ENCODE measurements around the gene ANKRD13C.

The ANKRD13C gene

DNA sequence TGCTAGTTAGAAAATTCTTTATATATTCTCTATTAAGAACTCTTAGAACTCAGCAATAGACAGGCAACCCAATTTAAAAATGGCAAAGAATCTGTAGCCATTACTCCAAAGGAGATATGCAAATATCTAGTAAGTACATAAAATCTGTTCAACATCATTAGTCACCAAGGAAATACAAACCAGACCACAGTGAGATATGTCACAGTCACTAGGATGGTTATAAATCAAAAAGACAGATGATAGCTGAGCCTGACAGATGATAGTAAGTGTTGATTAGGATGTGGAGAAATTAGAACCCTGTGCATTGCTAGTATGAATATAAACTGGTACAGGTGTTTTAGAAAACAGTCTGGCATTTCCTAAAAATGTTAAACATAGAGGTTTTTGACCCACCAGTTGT, 106.8 kb downstream of the ANKRD13C start:
- H3K27me3 ChIP-seq (ENCODE audit: insufficient read depth, poor library complexity, severe bottlenecking): no peaks in the 10 kb centered on the region
- H3K4me3 ChIP-seq (replicated peaks; ENCODE audit: insufficient read depth, low read length): no peak overlapping the region
- TF ChIP-seq, protein P1, sequence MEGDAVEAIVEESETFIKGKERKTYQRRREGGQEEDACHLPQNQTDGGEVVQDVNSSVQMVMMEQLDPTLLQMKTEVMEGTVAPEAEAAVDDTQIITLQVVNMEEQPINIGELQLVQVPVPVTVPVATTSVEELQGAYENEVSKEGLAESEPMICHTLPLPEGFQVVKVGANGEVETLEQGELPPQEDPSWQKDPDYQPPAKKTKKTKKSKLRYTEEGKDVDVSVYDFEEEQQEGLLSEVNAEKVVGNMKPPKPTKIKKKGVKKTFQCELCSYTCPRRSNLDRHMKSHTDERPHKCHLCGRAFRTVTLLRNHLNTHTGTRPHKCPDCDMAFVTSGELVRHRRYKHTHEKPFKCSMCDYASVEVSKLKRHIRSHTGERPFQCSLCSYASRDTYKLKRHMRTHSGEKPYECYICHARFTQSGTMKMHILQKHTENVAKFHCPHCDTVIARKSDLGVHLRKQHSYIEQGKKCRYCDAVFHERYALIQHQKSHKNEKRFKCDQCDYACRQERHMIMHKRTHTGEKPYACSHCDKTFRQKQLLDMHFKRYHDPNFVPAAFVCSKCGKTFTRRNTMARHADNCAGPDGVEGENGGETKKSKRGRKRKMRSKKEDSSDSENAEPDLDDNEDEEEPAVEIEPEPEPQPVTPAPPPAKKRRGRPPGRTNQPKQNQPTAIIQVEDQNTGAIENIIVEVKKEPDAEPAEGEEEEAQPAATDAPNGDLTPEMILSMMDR (IDR thresholded peaks at IDR 0.05; ENCODE audit: insufficient read depth, low read length): no peak
- TF ChIP-seq, protein P2, sequence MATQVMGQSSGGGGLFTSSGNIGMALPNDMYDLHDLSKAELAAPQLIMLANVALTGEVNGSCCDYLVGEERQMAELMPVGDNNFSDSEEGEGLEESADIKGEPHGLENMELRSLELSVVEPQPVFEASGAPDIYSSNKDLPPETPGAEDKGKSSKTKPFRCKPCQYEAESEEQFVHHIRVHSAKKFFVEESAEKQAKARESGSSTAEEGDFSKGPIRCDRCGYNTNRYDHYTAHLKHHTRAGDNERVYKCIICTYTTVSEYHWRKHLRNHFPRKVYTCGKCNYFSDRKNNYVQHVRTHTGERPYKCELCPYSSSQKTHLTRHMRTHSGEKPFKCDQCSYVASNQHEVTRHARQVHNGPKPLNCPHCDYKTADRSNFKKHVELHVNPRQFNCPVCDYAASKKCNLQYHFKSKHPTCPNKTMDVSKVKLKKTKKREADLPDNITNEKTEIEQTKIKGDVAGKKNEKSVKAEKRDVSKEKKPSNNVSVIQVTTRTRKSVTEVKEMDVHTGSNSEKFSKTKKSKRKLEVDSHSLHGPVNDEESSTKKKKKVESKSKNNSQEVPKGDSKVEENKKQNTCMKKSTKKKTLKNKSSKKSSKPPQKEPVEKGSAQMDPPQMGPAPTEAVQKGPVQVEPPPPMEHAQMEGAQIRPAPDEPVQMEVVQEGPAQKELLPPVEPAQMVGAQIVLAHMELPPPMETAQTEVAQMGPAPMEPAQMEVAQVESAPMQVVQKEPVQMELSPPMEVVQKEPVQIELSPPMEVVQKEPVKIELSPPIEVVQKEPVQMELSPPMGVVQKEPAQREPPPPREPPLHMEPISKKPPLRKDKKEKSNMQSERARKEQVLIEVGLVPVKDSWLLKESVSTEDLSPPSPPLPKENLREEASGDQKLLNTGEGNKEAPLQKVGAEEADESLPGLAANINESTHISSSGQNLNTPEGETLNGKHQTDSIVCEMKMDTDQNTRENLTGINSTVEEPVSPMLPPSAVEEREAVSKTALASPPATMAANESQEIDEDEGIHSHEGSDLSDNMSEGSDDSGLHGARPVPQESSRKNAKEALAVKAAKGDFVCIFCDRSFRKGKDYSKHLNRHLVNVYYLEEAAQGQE (IDR thresholded peaks at IDR 0.05; ENCODE audit: insufficient replicate concordance, low read depth): no peak
- no peak for TF ChIP-seq SPI1 (IDR thresholded peaks at IDR 0.05; ENCODE audit: borderline replicate concordance, low read depth)
- no peak for TF ChIP-seq GABPA (IDR thresholded peaks at IDR 0.05; ENCODE audit: low read depth)
- TF ChIP-seq POLR2AphosphoS5 (IDR thresholded peaks at IDR 0.05; ENCODE audit: low read depth): no peak
- no peak overlapping the region for H3K27ac ChIP-seq (replicated peaks)
- DNase-seq (ENCODE audit: low read depth in 1 of 2, low spot score in 1 of 2): no peak

DNA sequence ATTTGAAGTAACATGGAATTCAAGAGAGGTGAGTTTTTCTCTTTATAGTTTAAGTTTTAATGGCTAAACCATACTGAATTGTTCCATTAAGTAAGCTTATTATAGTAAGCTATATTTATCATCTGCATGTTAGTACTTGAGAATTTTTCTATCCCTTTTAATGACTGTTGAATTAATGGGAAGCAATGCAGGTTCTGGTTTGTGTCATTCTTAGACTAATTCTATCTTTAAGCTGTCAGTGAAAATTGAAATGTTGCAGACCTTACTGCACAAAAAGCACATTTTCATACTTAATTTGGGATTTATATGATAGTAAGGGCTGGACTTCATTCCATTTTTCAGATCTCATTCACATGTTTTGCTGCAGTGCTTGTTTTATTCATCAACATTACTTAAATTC, 107.4 kb downstream of the ANKRD13C start:
- DNase-seq (ENCODE audit: low read depth in 1 of 2, low spot score in 1 of 2): no peak
- TF ChIP-seq, protein P1 (IDR thresholded peaks at IDR 0.05; ENCODE audit: insufficient read depth, low read length): no peak
- TF ChIP-seq POLR2AphosphoS5 (IDR thresholded peaks at IDR 0.05; ENCODE audit: low read depth) (no peak), GABPA (IDR thresholded peaks at IDR 0.05; ENCODE audit: low read depth) (no peak), SPI1 (IDR thresholded peaks at IDR 0.05; ENCODE audit: borderline replicate concordance, low read depth) (no peak)
- TF ChIP-seq, protein P2 (IDR thresholded peaks at IDR 0.05; ENCODE audit: insufficient replicate concordance, low read depth): no peak
- H3K27ac ChIP-seq (replicated peaks): no peak overlapping the region
- H3K27me3 ChIP-seq (ENCODE audit: insufficient read depth, poor library complexity, severe bottlenecking): no peaks in the 10 kb centered on the region
- no peak overlapping the region for H3K4me3 ChIP-seq (replicated peaks; ENCODE audit: insufficient read depth, low read length)

DNA sequence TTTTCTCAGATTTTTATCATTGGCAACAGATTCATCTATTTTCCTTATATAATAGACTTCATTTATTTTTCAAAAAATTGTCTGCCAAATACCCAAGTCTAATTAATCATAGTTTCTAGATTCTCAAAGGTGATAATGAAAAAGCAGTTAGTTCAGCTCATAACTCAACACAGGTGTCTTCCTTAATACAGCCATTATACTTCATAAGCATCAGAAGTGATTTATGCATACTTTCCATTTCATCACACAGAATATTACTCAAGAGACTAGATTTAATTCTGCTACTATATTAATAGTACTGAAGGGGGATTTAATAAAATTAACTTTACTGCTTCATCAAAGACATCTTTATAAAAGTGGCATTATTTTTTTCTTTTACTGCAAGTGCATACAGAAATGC, 114.6 kb downstream of the ANKRD13C start:
- Histone ChIP-seq H3K27me3 (ENCODE audit: insufficient read depth, poor library complexity, severe bottlenecking) (no peaks in the 10 kb centered on the region), H3K4me3 (replicated peaks; ENCODE audit: insufficient read depth, low read length) (no peak overlapping the region), H3K27ac (replicated peaks) (no peak overlapping the region)
- DNase-seq (ENCODE audit: low read depth in 1 of 2, low spot score in 1 of 2): no peak
- no peak for TF ChIP-seq GABPA (IDR thresholded peaks at IDR 0.05; ENCODE audit: low read depth)

DNA sequence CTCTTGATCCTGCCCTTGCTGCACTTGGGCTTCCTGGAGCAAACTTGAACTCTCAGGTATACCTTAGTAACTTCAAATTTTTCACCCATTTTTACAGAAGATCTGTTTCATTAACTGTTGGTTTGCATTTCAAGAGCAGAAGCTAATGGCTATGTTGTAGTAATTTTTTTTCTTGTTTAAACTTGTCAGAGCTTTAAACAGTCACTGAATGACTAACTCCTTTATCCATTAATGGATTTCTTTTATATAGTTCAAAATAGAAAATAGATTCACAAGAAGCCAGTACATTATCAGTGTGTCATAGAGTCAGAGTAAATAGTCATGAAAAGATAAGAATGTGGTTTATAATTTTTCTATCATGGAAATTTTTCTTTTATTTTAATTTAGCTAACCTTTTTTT, 119.8 kb downstream of the ANKRD13C start:
- TF ChIP-seq, protein P1 (IDR thresholded peaks at IDR 0.05; ENCODE audit: insufficient read depth, low read length): no peak
- no peak overlapping the region for H3K4me3 ChIP-seq (replicated peaks; ENCODE audit: insufficient read depth, low read length)
- H3K27ac ChIP-seq (replicated peaks): no peak overlapping the region
- H3K27me3 ChIP-seq (ENCODE audit: insufficient read depth, poor library complexity, severe bottlenecking): no peaks in the 10 kb centered on the region
- no peak for DNase-seq (ENCODE audit: low read depth in 1 of 2, low spot score in 1 of 2)
